ENCODE results near the gene FSCN2. TPM values are rescaled to one million over a fixed set of nuclear protein-coding genes. Genes with fewer than 3 reads are reported as not detected.

The FSCN2 gene
- total and polyA plus RNA-seq, 2 of the 4 experiments (the other 2 are of a cell fraction) = 0.18 to 0.84 TPM

DNA sequence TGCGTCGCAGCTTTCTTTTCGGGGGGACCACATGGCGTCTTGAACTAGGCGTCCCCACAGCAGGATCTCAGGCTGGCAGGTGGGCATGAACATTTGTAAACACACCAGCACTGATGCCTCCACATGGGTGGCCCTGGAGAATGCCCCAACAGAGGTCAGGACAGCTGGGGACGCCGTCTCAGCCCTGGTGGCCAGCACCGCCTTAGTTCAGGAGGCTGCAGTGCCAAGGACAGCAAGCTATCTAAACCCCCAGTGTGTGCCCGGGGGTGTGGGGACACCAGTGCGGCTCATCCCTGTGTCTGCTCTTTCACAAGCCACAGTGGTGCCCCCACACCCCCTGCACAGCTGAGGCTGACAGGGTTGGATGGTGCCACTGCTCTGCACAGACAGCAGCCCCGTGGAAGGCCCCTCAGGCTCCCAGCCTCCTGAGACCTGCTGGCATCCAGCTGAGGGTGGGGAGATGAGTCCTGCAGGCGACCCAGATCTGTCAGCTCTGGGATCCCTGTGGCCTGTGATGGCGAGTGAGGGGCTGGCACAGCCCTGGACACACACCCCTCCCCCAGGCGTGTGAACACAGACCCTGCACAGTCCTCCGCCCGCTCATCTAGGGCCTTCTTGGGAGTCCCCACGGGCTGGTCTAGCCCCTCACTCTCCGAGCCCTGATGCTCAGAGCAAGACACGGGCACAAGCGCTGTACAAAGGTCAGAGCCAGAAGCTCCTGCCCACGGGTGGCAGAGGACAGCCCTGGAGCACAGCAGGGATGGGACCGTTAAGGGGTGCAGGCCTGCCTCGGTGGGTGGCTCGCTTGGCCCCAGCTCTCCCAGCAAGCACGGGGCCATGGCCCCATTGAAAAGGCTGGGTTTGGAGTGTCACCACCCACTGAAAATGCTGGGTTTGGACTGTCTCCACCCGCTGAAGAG, 10.7 kb downstream of the FSCN2 start:
- DNase-seq = no peak
- CTCF ChIA-PET = no interaction called here

More for the DNA sequence above, 10.7 kb downstream of the FSCN2 start:
- no peak for ATAC-seq (ENCODE audit: low read depth)
- dilution Hi-C loops (cut with HindIII; ENCODE audit: low sequenced_read_pairs, unreplicated experiment) (no loop called here), intact Hi-C loops (cut with micrococcal nuclease) (no loop called here), in situ Hi-C loops (cut with MboI; ENCODE audit: low sequenced_read_pairs) (no loop called here)
- POLR2A ChIA-PET (ENCODE audit: unreplicated experiment) = no interaction called here
- Histone ChIP-seq H3K9ac (ENCODE audit: low read depth, low read length) (no peak overlapping the region), H3K4me1 (ENCODE audit: control insufficient read depth, insufficient read depth, low read length) (no peaks in the 10 kb centered on the region), H3K27me3 (ENCODE audit: control insufficient read depth, insufficient read depth, low read length) (peaks cover 10% of the 10 kb centered on the region; the same call in 1 of the 2 replicates), H2BK5ac (ENCODE audit: low read depth, low read length, poor library complexity, severe bottlenecking) (no peak overlapping the region), H2AK9ac (replicated peaks; ENCODE audit: low read depth, low read length, poor library complexity) (no peak overlapping the region), H3K9me1 (ENCODE audit: insufficient read depth, low read length) (no peaks in the 10 kb centered on the region), H3K56ac (ENCODE audit: extremely low read depth, insufficient read depth, low read length) (no peak overlapping the region), H3K4ac (ENCODE audit: low read depth, low read length) (no peak overlapping the region), H3K4me3 (ENCODE audit: insufficient read depth, low read depth, low read length) (no peak overlapping the region), H3K14ac (replicated peaks; ENCODE audit: low read depth, low read length) (no peak overlapping the region), H4K91ac (ENCODE audit: insufficient read depth, low read depth, low read length) (no peak overlapping the region), H3K9me3 (ENCODE audit: control insufficient read depth, insufficient read depth, low read length) (no peaks in the 10 kb centered on the region), H3K4me2 (ENCODE audit: low read depth, low read length) (no peak overlapping the region), H2BK15ac (ENCODE audit: low read depth, low read length) (no peak overlapping the region), H3K79me1 (ENCODE audit: low read depth in 1 of 2, low read length in 2 of 2) (no peaks in the 10 kb centered on the region; a peak in 1 of 4 replicates), H2AFZ (replicated peaks; ENCODE audit: low read length, poor library complexity) (no peak overlapping the region), H4K20me1 (ENCODE audit: insufficient read depth, low read length) (peaks cover 7% of the 10 kb centered on the region; the same call in 1 of the 2 replicates), H2BK120ac (ENCODE audit: low read depth, low read length) (no peak overlapping the region), H3K23ac (ENCODE audit: low read depth, low read length) (no peak overlapping the region), H4K8ac (ENCODE audit: low read depth in 2 of 2, low read length in 2 of 2) (no peak overlapping the region), H2AK5ac (ENCODE audit: low read depth, low read length) (no peak overlapping the region), H3K18ac (ENCODE audit: low read depth, low read length) (no peak overlapping the region), H3K36me3 (ENCODE audit: control insufficient read depth, insufficient read depth, low read length) (peaks cover 26% of the 10 kb centered on the region; the same call in 1 of the 2 replicates), H2BK20ac (ENCODE audit: low read depth, low read length) (no peak overlapping the region), H3K27ac (ENCODE audit: insufficient read depth, low read length) (no peak overlapping the region), H4K5ac (ENCODE audit: low read depth, low read length) (no peak overlapping the region)
- no peak for TF ChIP-seq MXI1 (IDR thresholded peaks at IDR 0.05; ENCODE audit: borderline replicate concordance, low read depth, low read length)
- TF ChIP-seq NFE2L2 (IDR thresholded peaks at IDR 0.05; ENCODE audit: low read depth, low read length) = no peak
- TF ChIP-seq MAZ (IDR thresholded peaks at IDR 0.05; ENCODE audit: borderline replicate concordance, low read depth, low read length) = no peak
- TF ChIP-seq RCOR1 (IDR thresholded peaks at IDR 0.05; ENCODE audit: insufficient replicate concordance, low read length) = no peak
- TF ChIP-seq, protein P1, sequence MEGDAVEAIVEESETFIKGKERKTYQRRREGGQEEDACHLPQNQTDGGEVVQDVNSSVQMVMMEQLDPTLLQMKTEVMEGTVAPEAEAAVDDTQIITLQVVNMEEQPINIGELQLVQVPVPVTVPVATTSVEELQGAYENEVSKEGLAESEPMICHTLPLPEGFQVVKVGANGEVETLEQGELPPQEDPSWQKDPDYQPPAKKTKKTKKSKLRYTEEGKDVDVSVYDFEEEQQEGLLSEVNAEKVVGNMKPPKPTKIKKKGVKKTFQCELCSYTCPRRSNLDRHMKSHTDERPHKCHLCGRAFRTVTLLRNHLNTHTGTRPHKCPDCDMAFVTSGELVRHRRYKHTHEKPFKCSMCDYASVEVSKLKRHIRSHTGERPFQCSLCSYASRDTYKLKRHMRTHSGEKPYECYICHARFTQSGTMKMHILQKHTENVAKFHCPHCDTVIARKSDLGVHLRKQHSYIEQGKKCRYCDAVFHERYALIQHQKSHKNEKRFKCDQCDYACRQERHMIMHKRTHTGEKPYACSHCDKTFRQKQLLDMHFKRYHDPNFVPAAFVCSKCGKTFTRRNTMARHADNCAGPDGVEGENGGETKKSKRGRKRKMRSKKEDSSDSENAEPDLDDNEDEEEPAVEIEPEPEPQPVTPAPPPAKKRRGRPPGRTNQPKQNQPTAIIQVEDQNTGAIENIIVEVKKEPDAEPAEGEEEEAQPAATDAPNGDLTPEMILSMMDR (conservative IDR thresholded peaks at IDR 0.05; ENCODE audit: low read depth, low read length) = no peak
- TF ChIP-seq SMC3 (IDR thresholded peaks at IDR 0.05; ENCODE audit: low read depth, low read length) = no peak
- TF ChIP-seq BHLHE40 (IDR thresholded peaks at IDR 0.05; ENCODE audit: low read depth, low read length) = no peak
- 91% methylated on average over 7 of the region's 26 CpGs; no CpG with 5 or more reads in 1 of the 2 experiments for WGBS, 2 experiments (ENCODE audit: extremely low coverage in 2 of 2, insufficient read length in 1 of 2)
- no TSS peak for BruUV-seq (replicated peaks)

Measured in IMR-90 (cell line).